HepG2 (cell line): ENCODE results near the gene POC1A. TPM values are rescaled to one million over a fixed set of nuclear protein-coding genes. Genes with fewer than 3 reads are reported as not detected.
A peak's percentile ranks its signal among the peaks of the same experiment; 100 is the strongest.

Experiments used
- AHDC1 ChIP-seq: sonication (generic); formaldehyde crosslinking; IDR thresholded peaks from 2 replicates; pipeline ENCODE4 v1.5.1; 2020; ENCODE audit warnings: mild to moderate bottlenecking, missing genetic modification reagents, borderline replicate concordance
- ATM ChIP-seq: fragments of 450-650 bp; IDR thresholded peaks from 2 replicates; pipeline ENCODE4 v1.7.1; 2017; ENCODE audit warnings: mild to moderate bottlenecking, borderline replicate concordance
- LBX2 ChIP-seq: sonication (generic); formaldehyde crosslinking; IDR thresholded peaks from 2 replicates; pipeline ENCODE4 v1.5.0; 2020; ENCODE audit warnings: missing genetic modification reagents, mild to moderate bottlenecking, borderline replicate concordance
- MEIS2 ChIP-seq: sonication (generic); formaldehyde crosslinking; IDR thresholded peaks from 2 replicates; pipeline ENCODE4 v1.9.0; 2021; ENCODE audit warnings: mild to moderate bottlenecking, missing genetic modification reagents
- SOX13 ChIP-seq, 3 experiments: fragments of 450-650 bp in 1 of 3; sonication (generic) in 1 of 3; formaldehyde crosslinking in 1 of 3; IDR thresholded peaks in 2 of 3; conservative IDR thresholded peaks in 1 of 3; 2 replicates each; pipeline versions ENCODE4 v1.5.0 to v1.6.1; 2016 to 2020; ENCODE audit warnings: antibody characterized with exemption in 1 of 3, mild to moderate bottlenecking in 1 of 3, missing compliant biosample characterization in 1 of 3, missing genetic modification reagents in 1 of 3, moderate library complexity in 1 of 3
- SRY ChIP-seq: sonication (generic); formaldehyde crosslinking; IDR thresholded peaks from 2 replicates; pipeline ENCODE4 v1.8.0; 2022; ENCODE audit warnings: mild to moderate bottlenecking, missing genetic modification reagents
- ZFP37 ChIP-seq: sonication (generic); formaldehyde crosslinking; IDR thresholded peaks from 2 replicates; pipeline ENCODE4 v1.4.0; 2020; ENCODE audit warnings: missing genetic modification reagents, borderline replicate concordance
- ZNF280B ChIP-seq: sonication (generic); formaldehyde crosslinking; IDR thresholded peaks from 2 replicates; pipeline ENCODE4 v1.5.0; 2020; ENCODE audit warnings: missing genetic modification reagents, mild to moderate bottlenecking, borderline replicate concordance
- ZNF326 ChIP-seq: sonication (generic); formaldehyde crosslinking; IDR thresholded peaks from 2 replicates; pipeline ENCODE4 v1.4.0; 2020; ENCODE audit warnings: missing genetic modification reagents, borderline replicate concordance
- ZNF354B ChIP-seq: sonication (generic); formaldehyde crosslinking; IDR thresholded peaks from 2 replicates; pipeline ENCODE4 v1.8.0; 2022; ENCODE audit warnings: mild to moderate bottlenecking, missing genetic modification reagents
- ZNF574 ChIP-seq: sonication (generic); formaldehyde crosslinking; IDR thresholded peaks from 2 replicates; pipeline ENCODE4 v1.4.0; 2020; ENCODE audit warnings: missing genetic modification reagents
- ZNF770 ChIP-seq: sonication (generic); formaldehyde crosslinking; IDR thresholded peaks from 2 replicates; pipeline ENCODE4 v1.5.0; 2020; ENCODE audit warnings: mild to moderate bottlenecking, missing genetic modification reagents
- polyA plus RNA-seq, 8 experiments: library from polyadenylated mRNA; depleted of rRNA in 3 of 8; stranded (reverse) in 7 of 8; unstranded in 1 of 8; fragments of >200 nt; fragmentation: Illumina TruSeq in 4 of 8; extraction: Trizol in 4 of 8; gene quantifications; 2 replicates each; pipeline versions ENCODE4 v1.2.1 to v1.2.3, GENCODE V29; 2011 to 2016; ENCODE audit warnings: low read depth in 4 of 8, missing spikeins in 1 of 8, mixed read lengths in 1 of 8; ENCODE audit not compliant: insufficient read depth in 1 of 8
- total RNA-seq, 5 experiments: library from RNA; depleted of rRNA; stranded (reverse); fragments of >200 nt; fragmentation: Illumina TruSeq; extraction: Trizol; gene quantifications; 2 replicates each; pipeline ENCODE4 v1.2.3, GENCODE V29; 2016; ENCODE audit warnings: low read depth in 1 of 5

Gene POC1A
- total and polyA plus RNA-seq, 2 of the 13 experiments (the other 11 are each of a cell fraction or from before 2014, with no cell fraction given) = 14.6 to 20.0 TPM

- TF ChIP-seq ZNF280B (0 out of 2 replicates have a peak, but pooled peaks have one; percentile 27), SRY (CRISPR knock-in tag) (peak; percentile 87), ZFP37 (CRISPR knock-in tag) (0 out of 2 replicates have a peak, but pooled peaks have one; percentile 31), ZNF770 (CRISPR knock-in tag) (peak; percentile 44; the same call in 1 of the 2 replicates), AHDC1 (CRISPR knock-in tag) (0 out of 2 replicates have a peak, but pooled peaks have one; percentile 9), MEIS2 (peak; percentile 53; the same call in 1 of the 2 replicates), LBX2 (peak; percentile 83; the same call in 1 of the 2 replicates), ZNF354B (CRISPR knock-in tag) (peak; percentile 84), ZNF574 (peak; percentile 55; the same call in 1 of the 2 replicates), ATM (no peak), ZNF326 (CRISPR knock-in tag) (no peak), SOX13 (IDR thresholded peaks at IDR 0.05) (no peak), SOX13 (CRISPR knock-in tag; conservative IDR thresholded peaks at IDR 0.05 in 1 of 2, IDR thresholded peaks at IDR 0.05 in 1 of 2) (peak in 1 of 2 experiments; percentile 20; a peak in 1 of 4 replicates)
These were observed 43.8 kb upstream of the POC1A start, which contains the start of gene ALAS1 (continued) for GRCh38 chr3:52197842-52198625.
